GM21526 (cell line): ENCODE results near the gene IGSF9.

Experiments
- ATAC-seq: cut with Tn5 transposase; IDR thresholded peaks from one replicate; pipeline ENCODE4 v1.9.1; 2021; ENCODE audit warnings: moderate library complexity; ENCODE audit not compliant: unreplicated experiment, low FRiP score

Gene IGSF9, protein sequence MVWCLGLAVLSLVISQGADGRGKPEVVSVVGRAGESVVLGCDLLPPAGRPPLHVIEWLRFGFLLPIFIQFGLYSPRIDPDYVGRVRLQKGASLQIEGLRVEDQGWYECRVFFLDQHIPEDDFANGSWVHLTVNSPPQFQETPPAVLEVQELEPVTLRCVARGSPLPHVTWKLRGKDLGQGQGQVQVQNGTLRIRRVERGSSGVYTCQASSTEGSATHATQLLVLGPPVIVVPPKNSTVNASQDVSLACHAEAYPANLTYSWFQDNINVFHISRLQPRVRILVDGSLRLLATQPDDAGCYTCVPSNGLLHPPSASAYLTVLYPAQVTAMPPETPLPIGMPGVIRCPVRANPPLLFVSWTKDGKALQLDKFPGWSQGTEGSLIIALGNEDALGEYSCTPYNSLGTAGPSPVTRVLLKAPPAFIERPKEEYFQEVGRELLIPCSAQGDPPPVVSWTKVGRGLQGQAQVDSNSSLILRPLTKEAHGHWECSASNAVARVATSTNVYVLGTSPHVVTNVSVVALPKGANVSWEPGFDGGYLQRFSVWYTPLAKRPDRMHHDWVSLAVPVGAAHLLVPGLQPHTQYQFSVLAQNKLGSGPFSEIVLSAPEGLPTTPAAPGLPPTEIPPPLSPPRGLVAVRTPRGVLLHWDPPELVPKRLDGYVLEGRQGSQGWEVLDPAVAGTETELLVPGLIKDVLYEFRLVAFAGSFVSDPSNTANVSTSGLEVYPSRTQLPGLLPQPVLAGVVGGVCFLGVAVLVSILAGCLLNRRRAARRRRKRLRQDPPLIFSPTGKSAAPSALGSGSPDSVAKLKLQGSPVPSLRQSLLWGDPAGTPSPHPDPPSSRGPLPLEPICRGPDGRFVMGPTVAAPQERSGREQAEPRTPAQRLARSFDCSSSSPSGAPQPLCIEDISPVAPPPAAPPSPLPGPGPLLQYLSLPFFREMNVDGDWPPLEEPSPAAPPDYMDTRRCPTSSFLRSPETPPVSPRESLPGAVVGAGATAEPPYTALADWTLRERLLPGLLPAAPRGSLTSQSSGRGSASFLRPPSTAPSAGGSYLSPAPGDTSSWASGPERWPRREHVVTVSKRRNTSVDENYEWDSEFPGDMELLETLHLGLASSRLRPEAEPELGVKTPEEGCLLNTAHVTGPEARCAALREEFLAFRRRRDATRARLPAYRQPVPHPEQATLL

DNA sequence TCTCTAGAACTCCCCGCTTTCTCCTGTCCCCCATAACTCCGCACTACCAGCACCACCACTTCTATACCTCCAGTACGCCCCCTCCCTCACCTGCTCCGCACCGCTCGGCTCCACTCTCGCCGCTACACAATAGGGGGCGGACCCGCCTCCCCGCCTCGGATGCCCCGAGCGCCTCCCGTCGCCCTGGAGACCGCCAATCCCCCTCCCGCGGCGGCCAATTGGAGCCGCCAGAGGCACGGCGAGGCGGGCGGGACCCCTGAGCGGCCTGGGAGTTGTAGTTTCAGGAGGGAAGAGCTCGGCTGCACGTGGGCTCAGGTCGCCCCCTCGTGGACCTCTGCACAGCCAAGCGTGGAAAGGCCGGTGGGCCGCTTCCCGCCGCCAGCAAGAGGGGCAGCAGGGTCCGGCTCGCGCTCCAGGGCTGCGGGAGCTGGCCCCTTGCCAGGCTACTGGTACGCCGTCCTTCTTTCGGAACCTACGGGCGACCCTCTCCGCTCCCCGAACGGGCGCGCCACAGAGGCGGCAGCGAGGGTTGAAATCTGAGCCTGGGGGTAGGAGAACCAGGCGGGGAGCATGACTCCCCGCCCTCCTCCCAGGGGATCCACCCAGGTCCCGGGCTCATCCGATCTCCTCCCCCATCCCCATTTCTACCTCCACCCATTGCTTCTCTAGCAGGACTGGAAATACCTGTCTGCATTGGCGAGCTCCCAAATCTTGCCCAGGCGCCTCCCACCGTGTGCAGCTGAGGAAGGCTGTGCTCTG is at the start of gene IGSF9:
IGSF9 (minus strand) TSS at position 131 of the 759 bp plus-strand sequence. CDS start 2,159 bp downstream, outside the sequence.
- peak; percentile 50 for ATAC-seq

- ATAC-seq: no peak
Measured at GRCh38 chr1:159994896-159995295, 49.5 kb upstream of the IGSF9 start.

- no peak for ATAC-seq
Measured at GRCh38 chr1:159993911-159994310, 48.5 kb upstream of the IGSF9 start.

- ATAC-seq: no peak
Measured at GRCh38 chr1:159992161-159992560, 46.7 kb upstream of the IGSF9 start.

DNA sequence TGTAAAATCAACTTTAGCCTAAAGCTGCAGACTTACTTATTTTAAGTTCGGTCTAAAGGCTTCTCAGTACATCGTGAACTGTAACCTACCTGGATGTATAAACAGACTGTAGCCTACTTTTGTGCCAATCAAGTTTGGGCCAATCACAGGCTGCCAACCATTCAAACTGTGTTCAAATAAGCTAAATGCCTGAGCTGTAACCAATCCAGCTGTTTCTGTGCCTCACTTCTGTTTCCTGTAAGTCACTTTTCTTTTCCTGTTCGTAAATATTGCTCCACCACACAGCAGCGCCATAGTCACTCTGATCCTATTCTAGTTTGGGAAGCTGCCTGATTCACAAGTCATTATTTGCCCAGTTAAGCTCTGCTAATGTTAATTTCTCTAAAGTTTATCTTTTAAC is 46.1 kb upstream of the IGSF9 start:
- no peak for ATAC-seq

DNA sequence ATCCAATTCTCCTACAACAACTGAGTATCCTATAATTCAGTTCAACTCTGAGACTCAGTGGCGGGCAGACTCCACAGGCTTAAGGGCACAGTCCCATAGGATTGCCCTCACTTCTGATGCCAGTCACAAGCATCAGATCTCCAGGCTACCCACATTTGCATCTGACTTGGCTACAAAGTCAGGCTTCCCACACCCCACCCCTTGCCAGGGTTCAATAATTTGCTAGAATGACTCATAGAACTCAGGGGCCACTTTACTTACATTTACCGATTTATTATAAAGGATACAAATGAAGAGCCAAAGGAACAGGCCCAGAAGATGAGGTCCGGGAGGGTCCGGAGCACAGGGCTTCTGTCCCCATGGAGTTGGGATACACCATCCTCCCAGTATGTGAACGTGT is 44.6 kb upstream of the IGSF9 start:
- no peak for ATAC-seq

DNA sequence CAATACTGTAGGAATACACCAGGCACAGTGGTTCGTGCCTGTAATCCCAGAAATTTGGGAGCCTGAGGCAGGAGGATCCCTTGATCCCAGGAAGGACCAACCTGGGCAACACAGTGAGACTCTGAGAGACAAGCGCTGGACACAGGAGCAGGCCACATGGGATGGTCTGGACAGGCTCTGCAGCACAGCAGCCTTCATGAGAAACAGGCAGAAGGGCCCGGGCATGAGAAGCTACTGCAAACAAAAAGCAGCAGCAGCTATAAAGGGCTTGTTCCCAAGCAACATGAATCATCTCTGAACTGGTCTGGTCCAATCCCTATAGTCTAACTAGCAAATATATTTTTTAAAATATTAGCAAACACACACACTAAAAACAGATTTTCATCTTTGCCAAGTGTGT is 44.2 kb upstream of the IGSF9 start:
- ATAC-seq: no peak

DNA sequence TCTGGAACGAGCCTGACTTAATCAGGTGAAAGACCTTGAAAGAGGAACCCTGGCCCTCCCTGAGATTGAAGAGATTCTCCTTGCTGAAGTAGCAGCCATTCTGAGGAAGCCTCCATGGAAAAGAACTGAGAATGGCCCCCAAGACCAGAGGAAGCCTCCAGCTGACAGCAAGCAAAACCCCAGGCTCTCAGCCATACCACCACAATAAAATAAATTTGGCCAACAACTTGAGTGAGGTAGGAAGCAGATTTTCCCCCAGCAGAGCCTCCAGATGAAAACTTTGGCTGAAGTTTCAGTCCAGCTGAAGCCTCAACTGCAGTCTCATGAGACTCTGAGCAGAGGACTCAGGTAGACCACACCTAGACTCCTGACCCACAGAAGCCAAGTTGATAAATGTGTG is 42.6 kb upstream of the IGSF9 start:
- no peak for ATAC-seq

GRCh38 chr1:159987186-159987585 is 41.8 kb upstream of the IGSF9 start:
- ATAC-seq: no peak

- no peak for ATAC-seq
Measured at GRCh38 chr1:159986531-159986930, 41.1 kb upstream of the IGSF9 start.

GRCh38 chr1:159986093-159986492 is 40.7 kb upstream of the IGSF9 start:
- no peak for ATAC-seq

GRCh38 chr1:159985473-159985872 is 40.1 kb upstream of the IGSF9 start:
- no peak for ATAC-seq

DNA sequence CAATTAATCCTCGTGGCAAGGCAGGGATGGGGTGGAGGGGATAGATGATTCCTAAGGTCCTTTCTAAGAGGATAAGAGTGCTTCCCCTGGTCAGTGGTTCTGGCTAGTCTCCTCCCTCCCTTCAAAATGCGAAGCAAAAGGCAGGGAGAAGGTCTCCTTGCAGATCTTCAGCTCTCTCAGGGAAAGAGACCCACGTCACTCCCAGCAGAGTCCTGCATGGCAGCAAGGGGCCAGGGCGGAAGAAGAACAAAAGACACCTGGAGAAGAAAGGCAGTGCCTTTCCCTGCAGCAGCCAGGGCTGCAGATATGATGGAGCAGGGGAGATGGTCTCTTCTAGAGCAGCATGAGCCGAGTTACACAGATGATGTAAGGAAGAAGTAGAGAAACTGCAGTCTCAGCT is 38.3 kb upstream of the IGSF9 start:
- no peak for ATAC-seq

DNA sequence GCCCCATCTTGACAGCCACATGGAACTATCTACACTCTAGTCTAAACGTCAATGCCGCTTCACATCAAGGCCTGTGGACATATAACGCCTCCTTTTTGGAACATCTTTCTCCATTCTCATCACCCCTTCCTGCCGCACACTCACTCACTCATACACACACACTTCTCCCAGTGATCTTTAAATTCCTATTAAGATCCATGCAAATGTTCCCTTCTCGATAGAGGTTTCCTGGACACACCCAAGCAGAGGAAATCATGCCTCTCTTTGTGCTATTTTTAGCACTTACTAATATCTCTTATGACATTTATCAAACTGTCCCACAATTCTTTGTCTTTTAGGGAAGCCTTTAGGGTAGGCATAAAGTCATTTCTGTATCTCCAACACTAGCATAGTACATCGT is 36.9 kb upstream of the IGSF9 start:
- ATAC-seq: no peak

DNA sequence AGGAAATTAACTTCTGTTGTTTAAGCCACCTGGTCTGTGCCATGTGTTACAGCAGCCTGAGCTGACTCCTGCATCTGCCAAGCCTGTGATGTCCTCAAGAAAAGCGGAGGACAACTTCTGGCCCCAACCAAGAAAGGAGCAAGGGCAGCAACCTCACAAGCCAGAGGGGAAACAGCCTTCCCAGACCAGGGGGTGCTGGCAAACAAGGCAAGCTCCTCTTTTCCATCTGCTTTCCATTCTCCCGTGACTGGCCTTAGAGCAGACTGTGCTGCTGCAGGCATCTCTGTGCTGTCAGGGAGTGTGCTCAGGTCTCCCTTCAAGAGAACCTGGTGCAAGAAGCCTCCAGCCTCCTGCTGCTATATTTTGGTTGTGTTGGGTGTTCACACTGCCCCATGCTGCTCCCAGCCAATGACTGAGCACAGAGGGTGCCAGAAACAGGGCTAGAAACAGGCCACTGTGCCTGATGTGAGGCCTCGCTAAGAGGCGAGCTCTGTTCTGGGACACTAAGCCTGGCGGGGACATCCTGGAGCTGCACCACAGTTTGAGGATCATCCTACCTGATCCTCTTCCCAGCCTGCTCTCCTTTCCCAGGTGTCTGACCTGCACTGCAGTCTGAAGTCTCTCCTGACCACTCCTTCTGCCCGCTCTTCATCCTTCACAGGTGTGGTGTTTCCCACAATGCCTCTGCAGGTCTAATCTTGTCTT is 36.1 kb upstream of the IGSF9 start:
- no peak for ATAC-seq

DNA sequence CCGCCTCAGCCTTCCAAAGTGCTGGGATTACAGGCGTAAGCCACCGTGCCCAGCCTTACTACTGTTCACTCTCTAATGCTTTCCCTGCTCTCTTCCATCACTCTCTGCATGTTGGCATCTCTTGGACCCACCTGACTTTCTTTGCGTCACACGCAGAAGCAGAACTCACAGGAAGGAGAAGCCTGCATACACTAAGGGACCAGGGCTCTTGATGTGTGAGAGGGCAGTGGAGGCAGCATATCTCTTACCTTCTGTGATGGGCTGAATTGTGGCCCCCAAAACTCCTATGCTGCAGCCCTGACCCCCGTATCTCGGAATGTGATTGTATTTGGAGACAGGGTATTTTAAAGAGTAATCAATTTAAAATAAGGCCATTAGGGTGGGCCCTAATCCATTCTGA is 35.4 kb upstream of the IGSF9 start:
- no peak for ATAC-seq

DNA sequence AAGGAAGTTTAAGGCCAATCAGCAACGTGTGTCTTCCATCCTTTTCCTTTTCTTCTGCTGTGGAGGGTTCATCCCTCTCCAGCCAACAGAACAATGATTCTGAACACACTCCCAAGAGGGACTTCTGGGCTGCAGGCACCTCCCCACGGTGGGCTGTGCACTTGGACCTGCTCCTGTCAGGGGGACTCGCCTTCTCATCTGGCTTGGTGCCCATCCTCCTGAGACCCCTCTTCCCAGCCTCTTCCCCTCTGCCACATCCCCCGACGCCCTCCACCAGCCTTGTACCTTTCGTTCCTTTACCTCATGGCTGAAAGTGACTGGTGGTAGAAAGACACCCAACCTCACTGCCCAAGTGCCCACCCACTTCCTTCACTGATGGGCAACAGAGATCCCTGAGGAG is 34.7 kb upstream of the IGSF9 start:
- ATAC-seq: no peak

GRCh38 chr1:159979257-159979656 is 33.8 kb upstream of the IGSF9 start:
- ATAC-seq: no peak

GRCh38 chr1:159978107-159978398 is 32.6 kb upstream of the IGSF9 start:
- ATAC-seq: no peak
